ENCODE measurements around the gene ZNF445. TPM values are rescaled to one million over a fixed set of nuclear protein-coding genes. Genes with fewer than 3 reads are reported as not detected.

The ZNF445 gene
- total and polyA plus RNA-seq, 4 experiments from 2014 or later, result 0.57 to 31.5 (median 16.9) TPM

- H3K4me1 Mint-ChIP-seq, result peaks cover 0 to 2% (median 0%) of the 10 kb centered on the region in 4 donors
- POLR2A ChIA-PET (ENCODE audit: partially characterized antibody), result no interaction called here
- no peaks in the 10 kb centered on the region for H3K4me1 ChIP-seq (ENCODE audit: insufficient read depth, low read length)
- CTCF ChIA-PET (ENCODE audit: partially characterized antibody), result no interaction called here
- no peak overlapping the region for H3K27ac Mint-ChIP-seq
- DNase-seq, result no peak
- H3K36me3 Mint-ChIP-seq, result peaks cover 3 to 9% of the 10 kb centered on the region in 2 donors
- H3K27me3 Mint-ChIP-seq, result no peaks in the 10 kb centered on the region
- no peak overlapping the region for H3K4me3 Mint-ChIP-seq
- peaks cover 2 to 14% (median 7%) of the 10 kb centered on the region in 8 donors for H3K9me3 Mint-ChIP-seq
- intact Hi-C loops (cut with micrococcal nuclease), result no loop called here
- H3K27me3 ChIP-seq (ENCODE audit: insufficient read depth, low read length), result no peaks in the 10 kb centered on the region
- H3K36me3 ChIP-seq (ENCODE audit: insufficient read depth, low read length), result no peaks in the 10 kb centered on the region
- H3K9me3 ChIP-seq (ENCODE audit: control insufficient read depth in 1 of 2, low read length in 2 of 2), result no peaks in the 10 kb centered on the region
- no peak overlapping the region for H3K4me3 ChIP-seq (ENCODE audit: low read length in 2 of 2)
- no peak overlapping the region for H3K27ac ChIP-seq (ENCODE audit: low read depth, low read length)
These were observed 90.1 kb downstream of the ZNF445 start for GRCh38 chr3:44387404-44387803.

Other genes with a start within 250 kb of the ZNF445 start
- gene TOPAZ1, start 235.8 kb downstream of the ZNF445 start, total RNA-seq, result not detected
- not detected for gene TOPAZ1, start 235.8 kb downstream of the ZNF445 start, polyA plus RNA-seq
- 10 to 100 TPM; 21.3 to 21.8 TPM for gene TCAIM, start 138.9 kb downstream of the ZNF445 start, total RNA-seq
- gene TCAIM, start 138.9 kb downstream of the ZNF445 start, polyA plus RNA-seq, result 10 to 100 TPM; 16.7 to 17.3 TPM
- gene ZKSCAN7, start 77.5 kb upstream of the ZNF445 start, total RNA-seq, result 1 to 10 TPM; 4.1 to 4.2 TPM
- 1 to 10 TPM in 1 of 2 donors, under 1 TPM in 1; 0.65 to 1.9 TPM for gene ZKSCAN7, start 77.5 kb upstream of the ZNF445 start, polyA plus RNA-seq
- gene ZNF660, start 107.3 kb upstream of the ZNF445 start, total RNA-seq, result under 1 TPM; 0.06 to 0.61 TPM
- under 1 TPM in 1 of 2 donors, not detected in 1; 0.09 TPM for gene ZNF660, start 107.3 kb upstream of the ZNF445 start, polyA plus RNA-seq
- gene ZNF197, start 147.4 kb upstream of the ZNF445 start, total RNA-seq, result 10 to 100 TPM; 18.0 to 18.4 TPM
- gene ZNF197, start 147.4 kb upstream of the ZNF445 start, polyA plus RNA-seq, result 1 to 10 TPM; 1.9 to 5.2 TPM
- 1 to 10 TPM; 3.8 to 5.2 TPM for gene ZNF35, start 171.1 kb upstream of the ZNF445 start, total RNA-seq
- 1 to 10 TPM in 1 of 2 donors, under 1 TPM in 1; 0.87 to 1.2 TPM for gene ZNF35, start 171.1 kb upstream of the ZNF445 start, polyA plus RNA-seq
- gene ZNF502, start 235.0 kb upstream of the ZNF445 start, total RNA-seq, result 1 to 10 TPM; 3.1 to 3.4 TPM
- gene ZNF502, start 235.0 kb upstream of the ZNF445 start, polyA plus RNA-seq, result 1 to 10 TPM; 2.1 to 4.0 TPM

Data from CD4-positive, alpha-beta memory T cell (primary cell).